ENCODE data around the gene DHRSX. TPM values are rescaled to one million over a fixed set of nuclear protein-coding genes. Genes with fewer than 3 reads are reported as not detected.
A peak's percentile ranks its signal among the peaks of the same experiment; 100 is the strongest.

DHRSX gene
- total and polyA plus RNA-seq, 9 of the 15 experiments (the other 6 are each of a cell fraction or from before 2014, with no cell fraction given): 0.59 to 11.0 (median 6.2) TPM

DNA sequence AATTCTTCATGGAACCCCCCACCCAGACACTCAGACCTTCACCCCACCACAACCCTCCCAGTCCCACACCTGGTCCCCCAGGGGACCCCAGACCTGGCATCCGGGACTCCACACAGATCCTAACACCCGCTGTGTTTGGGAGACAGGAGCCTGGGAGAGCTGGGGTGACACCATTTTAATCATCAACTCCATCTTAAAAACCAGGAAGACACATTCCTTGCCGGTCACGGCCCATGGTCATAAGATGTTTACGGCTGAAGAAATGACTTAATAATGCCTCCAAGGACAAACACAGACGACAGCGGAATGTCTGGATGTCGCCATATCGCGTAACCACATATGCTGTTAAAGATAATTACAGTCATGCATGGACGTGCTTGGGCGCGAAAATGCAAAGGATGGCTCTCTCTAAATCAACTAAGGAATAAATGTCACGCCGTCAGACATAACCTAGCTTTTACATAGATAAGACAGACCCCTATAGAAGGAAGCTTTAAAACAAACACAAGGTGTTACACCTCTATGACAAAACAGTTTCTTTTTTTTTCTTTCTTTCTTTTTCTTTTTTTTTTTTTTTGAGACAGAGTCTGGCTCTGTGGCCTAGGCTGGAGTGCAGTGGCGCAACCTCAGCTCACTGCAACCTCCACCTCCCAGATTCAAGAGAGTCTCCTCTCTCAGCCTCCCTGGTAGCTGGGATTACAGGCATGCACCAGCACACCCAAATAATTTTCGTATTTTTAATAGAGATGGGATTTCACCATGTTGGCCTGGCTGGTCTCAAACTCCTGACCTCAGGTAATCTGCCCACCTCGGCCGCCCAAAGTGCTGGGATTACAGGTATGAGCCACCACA lies 2.1 kb upstream of the DHRSX start (continued):
- TF ChIP-seq, protein P1, sequence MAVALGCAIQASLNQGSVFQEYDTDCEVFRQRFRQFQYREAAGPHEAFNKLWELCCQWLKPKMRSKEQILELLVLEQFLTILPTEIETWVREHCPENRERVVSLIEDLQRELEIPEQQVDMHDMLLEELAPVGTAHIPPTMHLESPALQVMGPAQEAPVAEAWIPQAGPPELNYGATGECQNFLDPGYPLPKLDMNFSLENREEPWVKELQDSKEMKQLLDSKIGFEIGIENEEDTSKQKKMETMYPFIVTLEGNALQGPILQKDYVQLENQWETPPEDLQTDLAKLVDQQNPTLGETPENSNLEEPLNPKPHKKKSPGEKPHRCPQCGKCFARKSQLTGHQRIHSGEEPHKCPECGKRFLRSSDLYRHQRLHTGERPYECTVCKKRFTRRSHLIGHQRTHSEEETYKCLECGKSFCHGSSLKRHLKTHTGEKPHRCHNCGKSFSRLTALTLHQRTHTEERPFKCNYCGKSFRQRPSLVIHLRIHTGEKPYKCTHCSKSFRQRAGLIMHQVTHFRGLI (CRISPR knock-in tag; IDR thresholded peaks at IDR 0.05): peak; percentile 96
- TF ChIP-seq HLTF (IDR thresholded peaks at IDR 0.05) (no peak), SREBF2 (CRISPR knock-in tag; IDR thresholded peaks at IDR 0.05) (no peak)
- TF ChIP-seq, protein P2, sequence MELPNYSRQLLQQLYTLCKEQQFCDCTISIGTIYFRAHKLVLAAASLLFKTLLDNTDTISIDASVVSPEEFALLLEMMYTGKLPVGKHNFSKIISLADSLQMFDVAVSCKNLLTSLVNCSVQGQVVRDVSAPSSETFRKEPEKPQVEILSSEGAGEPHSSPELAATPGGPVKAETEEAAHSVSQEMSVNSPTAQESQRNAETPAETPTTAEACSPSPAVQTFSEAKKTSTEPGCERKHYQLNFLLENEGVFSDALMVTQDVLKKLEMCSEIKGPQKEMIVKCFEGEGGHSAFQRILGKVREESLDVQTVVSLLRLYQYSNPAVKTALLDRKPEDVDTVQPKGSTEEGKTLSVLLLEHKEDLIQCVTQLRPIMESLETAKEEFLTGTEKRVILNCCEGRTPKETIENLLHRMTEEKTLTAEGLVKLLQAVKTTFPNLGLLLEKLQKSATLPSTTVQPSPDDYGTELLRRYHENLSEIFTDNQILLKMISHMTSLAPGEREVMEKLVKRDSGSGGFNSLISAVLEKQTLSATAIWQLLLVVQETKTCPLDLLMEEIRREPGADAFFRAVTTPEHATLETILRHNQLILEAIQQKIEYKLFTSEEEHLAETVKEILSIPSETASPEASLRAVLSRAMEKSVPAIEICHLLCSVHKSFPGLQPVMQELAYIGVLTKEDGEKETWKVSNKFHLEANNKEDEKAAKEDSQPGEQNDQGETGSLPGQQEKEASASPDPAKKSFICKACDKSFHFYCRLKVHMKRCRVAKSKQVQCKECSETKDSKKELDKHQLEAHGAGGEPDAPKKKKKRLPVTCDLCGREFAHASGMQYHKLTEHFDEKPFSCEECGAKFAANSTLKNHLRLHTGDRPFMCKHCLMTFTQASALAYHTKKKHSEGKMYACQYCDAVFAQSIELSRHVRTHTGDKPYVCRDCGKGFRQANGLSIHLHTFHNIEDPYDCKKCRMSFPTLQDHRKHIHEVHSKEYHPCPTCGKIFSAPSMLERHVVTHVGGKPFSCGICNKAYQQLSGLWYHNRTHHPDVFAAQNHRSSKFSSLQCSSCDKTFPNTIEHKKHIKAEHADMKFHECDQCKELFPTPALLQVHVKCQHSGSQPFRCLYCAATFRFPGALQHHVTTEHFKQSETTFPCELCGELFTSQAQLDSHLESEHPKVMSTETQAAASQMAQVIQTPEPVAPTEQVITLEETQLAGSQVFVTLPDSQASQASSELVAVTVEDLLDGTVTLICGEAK (IDR thresholded peaks at IDR 0.05): no peak
- TF ChIP-seq, protein P2 (CRISPR knock-in tag; IDR thresholded peaks at IDR 0.05): no peak
- TF ChIP-seq, protein P3, sequence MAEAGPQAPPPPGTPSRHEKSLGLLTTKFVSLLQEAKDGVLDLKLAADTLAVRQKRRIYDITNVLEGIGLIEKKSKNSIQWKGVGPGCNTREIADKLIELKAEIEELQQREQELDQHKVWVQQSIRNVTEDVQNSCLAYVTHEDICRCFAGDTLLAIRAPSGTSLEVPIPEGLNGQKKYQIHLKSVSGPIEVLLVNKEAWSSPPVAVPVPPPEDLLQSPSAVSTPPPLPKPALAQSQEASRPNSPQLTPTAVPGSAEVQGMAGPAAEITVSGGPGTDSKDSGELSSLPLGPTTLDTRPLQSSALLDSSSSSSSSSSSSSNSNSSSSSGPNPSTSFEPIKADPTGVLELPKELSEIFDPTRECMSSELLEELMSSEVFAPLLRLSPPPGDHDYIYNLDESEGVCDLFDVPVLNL (CRISPR knock-in tag; IDR thresholded peaks at IDR 0.05; ENCODE audit: low read depth): no peak
